Measurements from ENCODE around the gene WDR54. TPM values are rescaled to one million over a fixed set of nuclear protein-coding genes. Genes with fewer than 3 reads are reported as not detected.
"Not testable (repeated sequence)": the region's sequence is repeated elsewhere in the genome, so short reads cannot be mapped to it uniquely, and the experiment has no call there.

WDR54 gene
- total RNA-seq, 1 donor from 2014 or later = 5.7 TPM

DNA sequence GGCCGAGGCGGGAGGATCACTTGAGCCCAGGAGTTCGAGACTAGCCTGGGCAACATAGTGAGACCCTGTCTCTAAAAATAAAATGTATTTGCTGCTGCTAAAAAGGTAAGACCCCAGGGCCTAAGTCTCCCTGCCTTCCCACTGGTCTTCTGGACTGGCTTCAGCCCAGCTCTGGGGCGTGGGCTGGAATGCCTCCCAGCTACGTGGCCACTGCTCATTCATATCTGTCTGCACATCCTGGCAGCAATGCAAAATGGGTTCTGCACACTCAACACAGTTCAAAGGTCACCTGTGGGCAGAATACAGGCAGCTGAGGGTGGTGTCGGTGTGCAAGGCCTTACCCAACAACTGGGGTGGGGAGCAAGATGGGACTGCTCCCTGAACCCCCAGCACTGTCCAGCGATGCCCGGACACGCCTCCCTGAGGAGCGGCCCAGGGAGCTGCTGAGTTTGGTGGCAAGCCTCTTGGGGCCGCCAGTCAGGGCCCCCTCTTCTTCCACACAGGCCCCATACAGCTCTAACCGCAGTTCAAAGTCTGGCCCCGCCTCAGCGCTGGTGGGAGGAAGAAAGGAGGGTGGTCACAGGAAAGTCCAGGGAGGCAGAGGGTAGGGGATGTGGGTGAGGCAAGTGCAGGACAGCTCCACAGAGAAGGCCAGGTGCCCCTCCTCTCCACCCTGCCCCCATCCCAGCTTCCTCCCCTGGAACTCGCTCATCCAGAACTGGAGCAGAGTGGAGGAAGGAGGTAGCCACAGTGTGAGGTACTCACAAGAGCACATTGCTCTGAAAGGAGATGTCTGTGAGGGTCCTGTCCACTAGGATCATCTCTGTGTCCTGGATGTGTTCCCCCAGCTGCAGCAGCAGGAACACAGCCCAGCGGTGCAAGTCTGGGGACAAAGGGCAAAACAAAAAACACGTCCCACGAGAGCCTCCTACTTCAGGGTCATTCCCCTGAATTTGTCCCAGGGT lies 8.2 kb downstream of the WDR54 start:
- DNase-seq = no peak

DNA sequence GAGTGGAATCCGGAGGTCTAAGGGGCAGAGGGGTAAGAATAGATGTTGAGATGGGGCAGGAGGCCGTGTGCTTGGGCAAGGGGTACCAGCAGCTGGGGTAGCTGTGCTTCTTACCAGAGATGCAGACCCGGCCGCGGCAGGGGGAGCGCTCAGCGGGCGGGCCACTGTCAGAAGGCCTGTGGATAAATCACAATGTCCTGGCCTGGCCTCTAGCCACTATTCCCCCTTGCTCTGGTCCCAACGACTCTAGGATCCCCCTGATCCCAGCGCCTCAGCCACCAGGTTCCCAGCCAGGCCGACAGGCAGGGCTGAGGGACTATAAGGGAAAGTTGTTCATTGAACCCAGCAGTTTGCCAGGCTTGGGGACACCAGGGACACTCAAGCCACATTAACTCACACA lies 9.0 kb downstream of the WDR54 start:
- DNase-seq = no peak

DNA sequence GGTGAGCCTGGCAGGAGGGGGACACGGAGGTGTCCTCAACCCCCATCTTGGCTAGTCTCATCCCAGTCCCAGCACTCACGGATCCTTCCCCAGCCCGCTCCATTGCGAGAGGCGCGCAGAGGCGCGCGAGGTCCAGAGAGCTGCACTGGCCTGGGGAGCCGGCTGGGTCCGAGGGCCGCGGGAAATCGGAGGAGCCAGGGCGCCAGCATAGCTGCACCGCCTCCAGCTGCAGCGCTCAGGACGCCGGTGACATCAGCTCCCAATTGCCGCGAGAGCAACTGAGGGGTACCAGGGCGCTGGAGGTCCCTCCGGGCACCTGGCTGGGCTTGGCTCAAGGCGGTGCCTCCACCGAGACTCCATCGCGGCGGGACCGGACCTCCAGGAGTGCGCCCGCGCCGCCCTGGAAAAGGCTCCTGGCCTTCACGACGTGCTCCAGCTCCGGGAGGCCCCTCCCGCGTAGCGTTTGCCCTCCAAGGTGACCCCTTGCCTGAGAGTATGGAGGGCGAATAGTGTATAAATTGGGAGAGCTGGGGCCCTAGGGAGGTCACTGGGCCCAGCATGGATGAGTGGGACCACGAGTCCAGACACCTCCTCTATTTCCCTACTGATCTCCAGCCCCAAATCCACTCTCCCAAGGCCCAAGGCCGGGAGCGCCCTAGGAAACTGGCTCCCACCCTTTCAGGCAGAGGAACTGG lies 14.7 kb downstream of the WDR54 start:
- DNase-seq = no peak

DNA sequence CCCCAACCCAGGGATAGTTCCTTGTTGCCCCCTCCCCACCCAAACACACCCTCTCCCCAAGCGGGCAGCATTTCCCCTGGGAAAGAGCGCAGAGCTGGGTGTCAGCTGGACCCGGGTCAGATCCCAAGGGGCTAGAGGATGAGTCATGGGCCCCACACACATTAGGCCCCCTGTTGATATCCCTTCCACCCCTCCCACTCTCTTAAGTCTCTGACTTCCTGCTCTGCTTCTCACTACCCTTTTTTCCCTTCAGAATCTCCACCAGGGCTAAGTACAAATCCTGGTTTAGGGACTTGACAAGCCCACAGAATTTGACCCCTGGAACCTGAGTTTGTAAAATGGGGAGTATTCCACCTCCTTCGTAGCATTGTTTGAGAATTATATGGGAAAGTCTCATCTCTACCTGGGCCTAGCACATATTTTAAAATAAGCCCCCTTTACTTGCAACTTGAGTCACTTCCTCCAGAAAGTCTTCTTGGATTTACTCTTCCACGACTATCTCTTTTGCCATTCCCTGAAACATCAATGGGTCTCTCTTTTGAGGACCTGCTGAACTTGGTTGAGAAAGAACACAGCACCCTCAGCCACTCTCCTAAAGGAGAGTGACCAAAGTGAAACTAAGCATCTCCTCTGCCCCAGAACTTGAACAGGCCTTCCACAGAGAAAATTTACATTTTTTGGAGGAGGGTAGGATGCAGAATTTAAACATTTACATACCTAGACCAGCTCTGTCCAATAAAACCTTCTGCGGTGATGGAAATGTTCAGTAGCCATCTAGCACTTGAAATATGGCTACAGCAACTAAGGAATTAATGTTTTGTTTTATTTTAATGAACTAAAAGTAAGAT lies 15.5 kb downstream of the WDR54 start:
- DNase-seq = no peak

DNA sequence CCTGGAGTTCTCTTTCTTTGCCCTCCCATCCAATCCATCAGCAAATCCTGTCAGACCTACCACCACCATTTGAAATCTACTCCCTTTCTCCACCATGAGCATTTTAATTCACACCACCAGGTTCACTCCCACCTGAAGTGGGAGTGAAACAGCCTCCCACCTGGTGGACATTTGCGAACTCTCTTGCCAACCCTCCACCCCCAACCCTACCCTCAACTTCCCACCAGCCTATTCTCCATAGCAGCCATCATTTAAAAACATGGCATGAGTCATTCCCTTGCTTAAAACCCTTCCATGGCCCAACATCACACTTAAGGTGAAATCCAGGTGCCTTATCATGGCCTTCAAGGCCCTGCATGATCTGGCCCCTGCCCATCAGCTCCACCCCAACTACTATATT lies 16.7 kb downstream of the WDR54 start:
- no peak for DNase-seq

DNA sequence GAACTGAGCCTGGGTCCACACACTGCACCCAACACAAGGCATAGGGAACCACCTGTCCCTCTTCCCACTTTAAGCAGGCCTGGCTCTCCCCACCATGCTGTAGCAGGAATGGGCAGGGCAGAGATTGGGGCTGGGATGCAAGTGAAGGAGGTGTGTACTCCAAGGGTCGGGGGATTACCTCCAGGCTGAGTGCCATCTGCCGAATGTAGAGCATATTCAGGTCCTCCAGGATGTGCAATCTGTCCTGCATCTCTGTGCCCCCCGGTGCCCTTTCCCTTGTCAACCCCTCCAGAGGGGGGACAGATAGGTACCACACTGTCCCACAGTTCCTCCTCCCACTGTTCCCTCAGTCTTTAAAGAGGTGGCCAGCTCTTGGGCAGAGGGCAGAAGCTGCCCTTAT lies 17.8 kb downstream of the WDR54 start:
- no peak for DNase-seq

DNA sequence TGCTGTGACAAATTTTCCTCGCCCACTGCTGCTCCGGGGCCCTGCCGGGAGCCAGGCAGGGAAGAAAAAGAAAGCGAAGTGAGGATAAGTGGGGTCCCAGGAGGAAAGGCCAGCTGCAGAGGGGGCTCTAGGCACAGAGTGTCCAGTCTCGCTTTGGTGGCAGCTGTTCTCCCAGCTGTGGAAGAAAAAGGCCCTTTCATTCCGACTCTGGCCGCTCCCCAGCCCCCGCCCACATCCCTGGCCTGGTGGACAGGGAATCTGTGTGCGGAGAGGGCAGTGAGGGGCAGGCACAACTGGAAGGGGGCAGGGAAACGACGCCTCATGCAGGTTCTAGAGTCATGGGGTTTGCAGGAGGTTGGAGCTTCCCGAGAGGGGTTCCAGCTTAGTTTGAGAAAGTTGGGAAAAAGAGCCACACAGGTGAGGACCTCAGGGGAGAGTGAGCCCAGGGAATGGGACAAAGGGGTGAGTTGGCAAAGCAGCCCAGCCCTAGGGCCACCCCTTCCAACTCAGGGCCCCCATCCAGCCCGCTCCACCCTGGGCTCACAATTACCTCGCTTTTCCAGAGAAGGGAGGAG lies 18.4 kb downstream of the WDR54 start:
- DNase-seq = peak; percentile 48

DNA sequence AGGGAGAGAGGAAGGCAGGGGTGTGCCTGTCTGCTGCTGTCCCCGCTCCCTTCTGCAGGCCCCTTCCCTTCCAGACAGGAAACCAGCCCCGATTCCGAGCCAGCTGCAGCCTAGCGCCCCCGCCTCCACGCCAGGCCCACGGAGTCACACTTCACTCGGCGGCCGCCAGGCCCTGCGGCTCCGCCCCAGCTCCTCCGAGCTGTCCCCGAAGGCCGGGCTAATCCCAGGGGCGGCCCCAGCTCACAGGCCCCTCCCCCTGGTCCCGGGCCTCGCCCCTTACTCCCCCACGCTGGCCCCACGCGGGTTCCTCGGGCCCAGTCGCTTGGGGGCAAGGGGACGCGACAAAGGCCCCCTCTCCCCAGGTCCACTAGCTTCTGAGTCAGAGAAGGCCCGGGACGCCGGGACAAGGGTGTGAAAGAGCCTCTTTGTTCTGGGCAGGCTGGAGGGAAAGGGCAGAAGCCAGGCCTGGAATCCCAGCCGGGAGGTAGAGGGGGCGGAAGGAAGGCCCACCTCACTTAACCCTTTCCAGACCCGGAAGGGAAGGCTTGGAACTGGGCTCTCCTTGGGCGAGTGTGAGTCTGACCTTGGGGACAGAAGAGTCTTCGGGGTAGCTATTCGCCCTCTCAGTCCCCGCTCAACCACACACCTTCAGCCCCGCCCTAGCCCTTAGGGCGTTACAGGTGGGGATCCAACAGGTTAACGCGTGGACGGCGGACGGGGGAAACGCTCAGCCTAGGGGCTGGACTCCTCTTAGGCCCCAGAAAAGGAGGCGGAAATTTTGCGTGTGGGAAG lies 19.0 kb downstream of the WDR54 start:
- peak; percentile 94 for DNase-seq

DNA sequence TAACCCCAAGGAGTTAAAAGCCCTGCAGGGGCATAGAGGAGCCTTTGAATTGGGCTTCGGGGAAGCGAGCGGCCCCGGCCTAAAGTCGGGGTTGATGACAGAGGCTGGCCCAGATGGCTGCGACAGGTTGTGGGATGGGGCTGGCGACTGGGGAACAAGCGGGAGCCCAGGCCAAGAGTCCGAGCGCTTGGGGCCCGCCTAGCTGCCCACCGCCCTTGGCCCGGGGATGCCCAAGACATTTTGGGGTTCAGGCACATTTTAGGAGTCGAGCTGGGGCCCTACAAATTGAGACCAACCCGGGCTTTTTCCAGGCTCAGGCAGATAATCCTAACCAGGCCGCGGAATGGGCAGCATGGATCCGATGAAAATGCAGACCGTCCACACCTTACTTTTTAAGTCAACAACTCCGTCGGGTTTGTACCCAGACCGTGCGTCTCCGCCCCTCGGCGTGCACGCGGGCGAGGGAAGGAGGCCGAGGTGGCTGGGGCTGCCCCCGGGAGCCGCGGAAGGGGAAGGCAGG lies 19.7 kb downstream of the WDR54 start:
- DNase-seq = no peak

DNA sequence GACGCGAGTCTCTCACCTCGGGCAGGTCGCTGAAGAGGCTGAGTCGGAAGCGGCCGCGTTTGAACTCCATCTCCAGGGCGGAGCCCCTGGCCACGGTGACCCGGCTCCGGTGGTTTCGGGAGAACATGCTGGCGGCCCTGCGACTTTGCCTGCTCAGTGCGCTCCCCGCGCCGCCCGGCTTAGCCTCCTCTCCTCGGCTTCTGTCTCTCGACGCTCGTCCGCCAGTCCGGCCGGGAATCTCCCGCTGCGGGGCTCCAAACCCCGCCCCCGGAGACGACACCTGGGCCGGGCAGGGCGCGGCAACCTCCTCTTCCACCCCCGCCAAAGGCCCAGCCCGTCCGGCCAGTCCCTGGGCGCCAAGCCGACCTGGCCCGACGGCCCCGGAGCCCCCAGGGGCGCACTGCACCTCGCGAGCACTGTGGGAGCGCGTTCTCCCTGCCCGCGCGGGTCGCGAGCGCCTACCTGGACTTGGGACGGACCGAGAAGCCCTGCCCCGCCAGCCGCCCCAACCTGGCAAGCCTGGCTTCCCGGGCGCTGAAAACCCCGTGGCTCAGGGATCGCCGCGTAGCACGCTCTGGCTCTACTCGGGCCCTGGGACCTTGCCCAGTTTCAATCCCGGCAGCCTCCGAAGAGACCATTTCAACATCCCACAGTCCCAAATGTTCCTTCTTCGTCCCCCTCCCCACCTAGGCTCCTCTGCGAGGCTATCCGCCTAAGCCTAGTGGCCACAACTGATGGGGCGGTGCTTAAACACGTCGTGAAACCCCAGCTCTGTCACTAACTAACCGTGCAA lies 20.4 kb downstream of the WDR54 start, which contains the start of gene RTKN:
TSS of gene RTKN (minus strand) at position 248 of the 793 bp plus-strand sequence. CDS start at position 127, 121 bp downstream.
- DNase-seq = no peak

DNA sequence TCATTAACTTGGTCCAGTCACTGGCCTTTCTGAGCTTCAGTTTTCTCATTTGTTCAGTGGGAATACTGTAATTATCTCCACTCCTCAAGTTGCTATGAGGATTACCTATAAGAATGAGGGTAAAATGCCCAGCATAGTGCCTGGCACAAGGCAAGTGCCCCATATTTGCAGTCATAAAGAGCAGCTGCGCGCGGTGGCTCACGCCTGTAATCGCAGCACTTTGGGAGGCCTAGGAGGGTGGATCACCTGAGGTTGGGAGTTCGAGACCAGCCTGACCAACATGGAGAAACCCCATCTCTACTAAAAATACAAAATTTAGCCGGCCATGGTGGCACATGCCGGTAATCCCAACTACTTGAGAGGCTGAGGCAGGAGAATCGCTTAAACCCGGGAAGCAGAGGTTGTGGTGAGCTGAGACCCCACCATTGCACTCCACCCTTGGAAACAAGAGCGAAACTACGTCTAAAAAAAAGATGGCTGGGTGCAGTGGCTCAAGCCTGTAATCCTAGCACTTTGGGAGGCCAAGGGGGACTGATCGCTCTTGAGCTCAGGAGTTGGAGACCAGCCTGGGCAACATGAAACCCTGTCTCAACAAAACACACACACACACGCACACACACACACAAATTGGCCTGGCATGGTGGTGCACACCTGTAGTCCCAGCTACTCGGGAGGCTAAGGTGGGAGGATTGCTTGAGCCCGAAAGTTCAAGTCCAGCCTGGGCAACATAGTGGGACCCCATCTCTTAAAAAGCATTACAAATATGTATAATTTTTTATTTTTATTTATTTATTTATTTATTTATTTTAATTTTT lies 21.2 kb downstream of the WDR54 start:
- not testable (repeated sequence) for DNase-seq

DNA sequence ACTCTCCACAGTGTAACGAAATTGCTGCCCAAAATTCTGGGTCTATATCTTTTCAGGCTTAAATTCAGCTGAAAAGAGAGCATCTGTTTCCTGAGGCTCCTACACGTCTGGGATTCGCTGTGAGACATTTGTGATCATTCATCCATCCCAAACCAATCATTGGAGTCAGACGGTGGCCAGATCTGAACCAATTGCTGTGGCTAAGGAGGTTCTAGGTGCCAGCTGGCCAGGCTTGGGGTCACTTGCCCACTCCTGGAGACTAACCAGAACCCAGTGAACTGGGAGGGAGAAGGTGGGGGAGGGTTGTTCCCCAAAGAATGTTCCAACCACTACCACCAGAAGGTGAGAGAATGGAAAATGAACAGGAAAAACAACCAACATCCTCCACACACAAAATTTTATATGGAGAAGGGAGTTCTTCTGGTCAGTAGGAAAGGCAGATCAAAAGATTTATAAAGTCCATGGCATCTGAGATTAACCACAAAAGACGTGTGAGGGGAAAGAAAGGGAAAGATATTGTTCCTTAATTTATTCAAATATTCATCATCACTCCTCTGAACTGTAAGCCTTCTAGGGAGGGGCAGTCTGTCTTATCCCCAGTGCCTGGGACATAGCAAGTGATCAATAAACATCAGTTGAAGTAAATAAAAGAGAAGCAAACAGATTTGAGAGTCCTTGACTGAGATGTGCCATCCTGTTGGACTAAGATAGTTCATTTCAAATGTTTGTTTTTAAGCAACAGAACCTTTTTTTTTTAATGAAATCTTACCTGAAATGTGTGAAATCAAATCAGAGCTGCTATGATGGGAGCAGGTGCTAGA lies 23.2 kb downstream of the WDR54 start:
- DNase-seq = no peak

DNA sequence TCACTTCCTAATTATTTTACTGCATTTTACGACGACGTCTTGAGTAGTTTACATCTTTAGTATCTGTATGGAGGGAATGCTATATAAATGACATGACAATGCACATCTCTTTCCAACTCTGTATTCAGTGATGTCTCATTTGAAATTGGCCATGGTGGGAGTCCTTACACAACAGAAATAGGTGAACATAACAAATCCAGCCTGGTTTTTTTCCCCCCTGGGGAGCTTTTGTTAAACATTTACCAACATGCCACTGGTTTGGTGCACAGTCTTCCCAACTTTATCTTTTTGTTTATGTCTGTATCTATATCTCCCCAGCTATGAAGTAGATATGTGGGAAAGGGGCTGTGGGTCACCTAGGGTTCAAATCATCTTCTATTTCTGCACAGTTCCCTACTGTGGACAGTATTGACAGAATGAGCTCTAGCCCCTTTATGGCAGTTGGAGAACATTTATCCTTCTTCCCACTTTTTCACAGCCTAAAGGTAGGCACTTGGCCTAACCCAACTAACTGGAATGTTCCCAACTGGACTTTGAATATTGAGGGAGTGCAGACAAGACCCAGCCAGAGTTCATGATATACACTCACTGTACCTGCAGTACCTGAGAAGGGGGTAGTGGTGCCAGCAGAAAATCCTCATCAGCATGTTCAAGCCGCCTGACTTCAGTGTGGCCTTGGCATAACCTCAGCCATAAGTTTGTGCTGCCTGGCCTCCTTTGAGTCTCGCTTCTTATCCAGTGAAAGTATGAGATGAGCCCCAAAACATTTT lies 25.9 kb downstream of the WDR54 start:
- DNase-seq = no peak

DNA sequence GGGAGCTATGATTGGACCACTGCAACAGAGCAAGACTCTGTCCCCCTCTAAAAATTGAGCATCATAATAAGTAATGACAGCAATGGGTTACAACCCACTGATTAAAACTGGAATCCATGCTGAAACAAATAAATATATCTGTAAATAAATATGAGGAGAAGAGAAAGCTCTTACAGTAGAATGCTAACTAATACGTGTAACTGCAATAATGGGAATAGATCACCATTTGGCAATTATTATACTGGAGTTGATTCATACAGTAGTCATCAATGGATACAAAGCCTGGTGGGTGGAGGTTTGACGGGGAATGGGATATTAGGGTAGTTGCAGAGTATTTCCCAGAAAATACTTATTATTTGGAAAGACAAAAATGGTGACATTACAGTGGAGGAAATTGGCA lies 27.2 kb downstream of the WDR54 start:
- no peak for DNase-seq

DNA sequence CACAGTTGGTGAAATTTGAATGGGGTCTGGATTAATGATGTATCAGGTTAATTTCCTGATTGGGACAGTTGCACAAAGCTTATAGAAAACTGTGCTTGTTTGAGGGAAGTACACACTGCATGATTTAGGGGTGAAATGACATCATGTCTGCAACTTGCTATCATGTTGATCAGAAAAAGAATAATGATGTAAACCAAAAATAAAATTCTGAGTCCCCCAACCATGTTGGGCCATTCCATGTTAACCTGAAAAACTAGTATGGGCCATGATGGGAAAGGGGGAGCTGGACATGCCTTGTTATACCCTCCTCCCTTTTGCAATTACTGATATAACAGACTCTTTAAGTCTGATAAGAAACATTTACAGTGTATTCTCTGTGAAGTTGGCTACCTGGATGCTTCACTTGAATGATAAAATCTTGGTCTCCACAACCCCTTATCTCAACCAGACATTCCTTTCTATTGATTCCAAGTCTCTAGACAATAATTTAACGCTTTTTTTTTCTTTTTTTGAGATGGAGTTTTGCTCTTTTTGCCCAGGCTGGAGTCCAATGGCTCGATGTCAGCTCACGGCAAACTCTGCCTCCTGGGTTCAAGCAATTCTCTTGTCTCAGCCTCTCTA lies 29.1 kb downstream of the WDR54 start:
- DNase-seq = no peak

DNA sequence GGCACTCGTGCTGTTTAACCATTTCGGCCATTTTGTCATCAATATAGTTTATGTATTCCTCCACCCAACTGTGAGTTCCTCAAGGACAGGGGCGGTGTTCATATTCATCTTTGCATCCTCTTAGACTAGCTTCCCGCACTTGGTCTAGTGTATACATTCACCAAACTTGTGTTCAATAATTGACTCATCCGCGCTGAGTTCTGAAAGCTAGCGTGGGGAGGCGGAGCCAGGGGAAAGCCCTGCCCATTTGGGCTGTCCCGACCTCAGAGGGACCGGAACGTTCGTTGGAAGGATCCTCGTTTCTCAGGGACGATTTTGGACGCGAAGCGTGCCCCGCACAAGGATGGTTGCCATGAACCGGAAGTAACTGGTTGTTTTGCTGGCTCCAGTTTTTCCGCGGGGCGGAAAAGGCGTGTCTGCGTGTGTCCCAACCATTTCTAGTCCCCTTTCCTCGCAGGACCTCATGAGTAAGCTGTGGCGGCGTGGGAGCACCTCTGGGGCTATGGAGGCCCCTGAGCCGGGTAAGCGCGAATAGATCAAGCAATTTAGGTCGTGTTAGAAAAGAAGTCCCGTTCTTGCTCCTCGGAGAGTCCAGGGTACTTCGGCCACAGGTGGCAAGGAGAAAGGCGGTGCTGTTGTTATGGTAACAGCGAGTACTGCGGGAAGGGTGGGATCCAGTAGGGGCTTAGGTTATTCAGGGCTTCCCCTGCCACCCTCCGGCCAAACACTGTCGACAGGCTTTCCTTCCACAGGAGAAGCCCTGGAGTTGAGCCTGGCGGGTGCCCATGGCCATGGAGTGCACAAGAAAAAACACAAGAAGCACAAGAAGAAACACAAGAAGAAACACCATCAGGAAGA lies 33.4 kb downstream of the WDR54 start, which contains the start of gene INO80B:
TSS of gene INO80B (plus strand) at position 434 of the 858 bp plus-strand sequence. CDS start at position 464, 30 bp downstream.
- DNase-seq = peak; percentile 99

Measured in skin of body (tissue), 2 donors.